IMR-90 (cell line): ENCODE measurements around the gene ZG16.

ENCODE experiments used
- BHLHE40 ChIP-seq: fragments of 150-350 bp; IDR thresholded peaks from 2 replicates; pipeline ENCODE4 v1.6.1; 2016; ENCODE audit warnings: mild to moderate bottlenecking, low read depth, low read length
- CHD1 ChIP-seq: IDR thresholded peaks from 2 replicates; pipeline ENCODE4 v1.6.1; 2012; ENCODE audit warnings: low read depth, low read length, improper control_type of control experiment
- FOS ChIP-seq: fragments of 150-350 bp; IDR thresholded peaks from 2 replicates; pipeline ENCODE4 v1.6.1; 2016; ENCODE audit warnings: low read depth, low read length
- MAFK ChIP-seq: IDR thresholded peaks from 2 replicates; pipeline ENCODE4 v1.6.1; 2012; ENCODE audit warnings: low read depth, low read length, improper control_type of control experiment
- MAZ ChIP-seq: IDR thresholded peaks from 2 replicates; pipeline ENCODE4 v1.6.1; 2012; ENCODE audit warnings: low read depth, mild to moderate bottlenecking, low read length, improper control_type of control experiment, moderate library complexity, borderline replicate concordance
- MXI1 ChIP-seq: IDR thresholded peaks from 2 replicates; pipeline ENCODE4 v1.6.1; 2012; ENCODE audit warnings: low read depth, mild to moderate bottlenecking, low read length, moderate library complexity, borderline replicate concordance
- POLR2A ChIP-seq: IDR thresholded peaks from 2 replicates; pipeline ENCODE4 v1.6.1; 2012; ENCODE audit warnings: mild to moderate bottlenecking, low read depth, low read length
- RAD21 ChIP-seq: IDR thresholded peaks from 2 replicates; pipeline ENCODE4 v1.6.1; 2012; ENCODE audit warnings: low read length, improper control_type of control experiment
- RCOR1 ChIP-seq: IDR thresholded peaks from 2 replicates; pipeline ENCODE4 v1.6.1; 2012; ENCODE audit warnings: mild to moderate bottlenecking, low read length, improper control_type of control experiment; ENCODE audit not compliant: insufficient replicate concordance
- RFX5 ChIP-seq: IDR thresholded peaks from 2 replicates; pipeline ENCODE4 v1.8.0; 2012; ENCODE audit warnings: low read depth, mild to moderate bottlenecking, low read length, moderate library complexity
- SMC3 ChIP-seq: fragments of 150-350 bp; IDR thresholded peaks from 2 replicates; pipeline ENCODE4 v1.6.1; 2016; ENCODE audit warnings: low read depth, mild to moderate bottlenecking, antibody characterized with exemption, low read length, moderate library complexity
- TF ChIP-seq, protein P1 (sequence below): conservative IDR thresholded peaks from 2 replicates; pipeline ENCODE4 v1.5.1; 2012; ENCODE audit warnings: mild to moderate bottlenecking, low read depth, low read length, improper control_type of control experiment
- TF ChIP-seq, protein P2 (sequence below): fragments of 150-350 bp; IDR thresholded peaks from 2 replicates; pipeline ENCODE4 v1.6.1; 2017; ENCODE audit warnings: mild to moderate bottlenecking, antibody characterized with exemption, low read length, low read depth

DNA sequence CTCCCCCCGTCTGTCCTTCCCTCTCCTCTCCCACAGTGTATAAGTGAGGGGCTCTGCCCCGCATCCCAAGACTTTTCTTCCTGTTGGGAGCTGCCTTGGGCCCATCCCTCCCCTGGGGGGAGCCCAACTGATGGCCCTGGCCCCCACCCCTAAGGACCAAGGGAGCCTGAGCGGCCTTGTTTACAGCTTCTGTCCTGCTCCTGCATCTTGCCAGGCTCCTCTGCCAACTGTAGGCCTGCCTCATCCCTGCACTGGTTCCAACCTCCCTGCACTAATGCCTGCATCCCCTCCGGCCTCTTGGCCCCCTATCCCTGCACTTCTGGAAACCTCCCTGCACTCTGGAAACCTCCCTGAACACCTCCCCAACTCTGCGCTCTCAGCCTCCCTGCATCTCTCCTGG is 36.5 kb downstream of the ZG16 start:
- TF ChIP-seq, protein P1, sequence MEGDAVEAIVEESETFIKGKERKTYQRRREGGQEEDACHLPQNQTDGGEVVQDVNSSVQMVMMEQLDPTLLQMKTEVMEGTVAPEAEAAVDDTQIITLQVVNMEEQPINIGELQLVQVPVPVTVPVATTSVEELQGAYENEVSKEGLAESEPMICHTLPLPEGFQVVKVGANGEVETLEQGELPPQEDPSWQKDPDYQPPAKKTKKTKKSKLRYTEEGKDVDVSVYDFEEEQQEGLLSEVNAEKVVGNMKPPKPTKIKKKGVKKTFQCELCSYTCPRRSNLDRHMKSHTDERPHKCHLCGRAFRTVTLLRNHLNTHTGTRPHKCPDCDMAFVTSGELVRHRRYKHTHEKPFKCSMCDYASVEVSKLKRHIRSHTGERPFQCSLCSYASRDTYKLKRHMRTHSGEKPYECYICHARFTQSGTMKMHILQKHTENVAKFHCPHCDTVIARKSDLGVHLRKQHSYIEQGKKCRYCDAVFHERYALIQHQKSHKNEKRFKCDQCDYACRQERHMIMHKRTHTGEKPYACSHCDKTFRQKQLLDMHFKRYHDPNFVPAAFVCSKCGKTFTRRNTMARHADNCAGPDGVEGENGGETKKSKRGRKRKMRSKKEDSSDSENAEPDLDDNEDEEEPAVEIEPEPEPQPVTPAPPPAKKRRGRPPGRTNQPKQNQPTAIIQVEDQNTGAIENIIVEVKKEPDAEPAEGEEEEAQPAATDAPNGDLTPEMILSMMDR: no peak
- TF ChIP-seq FOS (no peak), BHLHE40 (no peak), POLR2A (no peak), RAD21 (no peak), SMC3 (no peak), MAFK (no peak), RFX5 (no peak), CHD1 (no peak), RCOR1 (no peak), MAZ (no peak), MXI1 (no peak)
- TF ChIP-seq, protein P2, sequence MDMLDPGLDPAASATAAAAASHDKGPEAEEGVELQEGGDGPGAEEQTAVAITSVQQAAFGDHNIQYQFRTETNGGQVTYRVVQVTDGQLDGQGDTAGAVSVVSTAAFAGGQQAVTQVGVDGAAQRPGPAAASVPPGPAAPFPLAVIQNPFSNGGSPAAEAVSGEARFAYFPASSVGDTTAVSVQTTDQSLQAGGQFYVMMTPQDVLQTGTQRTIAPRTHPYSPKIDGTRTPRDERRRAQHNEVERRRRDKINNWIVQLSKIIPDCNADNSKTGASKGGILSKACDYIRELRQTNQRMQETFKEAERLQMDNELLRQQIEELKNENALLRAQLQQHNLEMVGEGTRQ: no peak
